HG02981 (cell line): Measurements from ENCODE around the gene MPDU1.
A peak's percentile ranks its signal among the peaks of the same experiment; 100 is the strongest.
"Not testable (repeated sequence)": the region's sequence is repeated elsewhere in the genome, so short reads cannot be mapped to it uniquely, and the experiment has no call there.

ENCODE experiments used
- ATAC-seq: cut with Tn5 transposase; IDR thresholded peaks from one replicate; pipeline ENCODE4 v1.9.1; 2021; ENCODE audit warnings: mild to moderate bottlenecking, moderate library complexity; ENCODE audit not compliant: unreplicated experiment

MPDU1 gene

DNA sequence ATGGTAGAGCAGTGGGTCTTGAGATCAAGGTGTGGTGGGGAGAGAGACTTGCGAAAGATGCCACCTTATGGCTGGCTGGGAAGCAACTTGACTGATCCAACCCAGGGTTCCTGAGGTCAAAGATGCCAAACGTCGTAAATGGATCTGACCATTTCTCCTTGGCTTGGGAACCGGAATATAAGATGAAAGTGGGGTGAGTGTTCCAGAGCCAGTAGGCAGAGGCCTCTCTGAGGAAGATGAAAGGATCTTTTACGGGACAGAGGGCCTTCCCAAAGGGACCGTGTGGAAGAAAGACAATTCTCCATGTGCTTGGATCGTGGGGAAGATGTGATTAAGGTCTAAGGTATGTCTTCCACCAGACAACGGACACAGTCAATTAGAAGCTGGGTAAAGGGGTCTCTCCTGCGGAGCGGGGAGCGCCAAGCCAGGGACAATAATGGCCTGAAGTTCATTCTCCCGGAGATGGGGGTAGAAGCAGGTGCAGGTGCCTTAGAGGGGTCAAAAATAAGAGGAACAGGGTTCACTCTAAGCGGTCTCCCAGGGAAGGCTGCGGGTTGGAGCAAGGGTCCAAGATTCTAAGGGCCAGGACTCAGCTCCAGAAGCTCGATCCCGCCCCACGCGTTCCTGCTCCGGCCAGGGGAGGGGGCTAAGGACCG is 30.2 kb downstream of the MPDU1 start:
- ATAC-seq = no peak

DNA sequence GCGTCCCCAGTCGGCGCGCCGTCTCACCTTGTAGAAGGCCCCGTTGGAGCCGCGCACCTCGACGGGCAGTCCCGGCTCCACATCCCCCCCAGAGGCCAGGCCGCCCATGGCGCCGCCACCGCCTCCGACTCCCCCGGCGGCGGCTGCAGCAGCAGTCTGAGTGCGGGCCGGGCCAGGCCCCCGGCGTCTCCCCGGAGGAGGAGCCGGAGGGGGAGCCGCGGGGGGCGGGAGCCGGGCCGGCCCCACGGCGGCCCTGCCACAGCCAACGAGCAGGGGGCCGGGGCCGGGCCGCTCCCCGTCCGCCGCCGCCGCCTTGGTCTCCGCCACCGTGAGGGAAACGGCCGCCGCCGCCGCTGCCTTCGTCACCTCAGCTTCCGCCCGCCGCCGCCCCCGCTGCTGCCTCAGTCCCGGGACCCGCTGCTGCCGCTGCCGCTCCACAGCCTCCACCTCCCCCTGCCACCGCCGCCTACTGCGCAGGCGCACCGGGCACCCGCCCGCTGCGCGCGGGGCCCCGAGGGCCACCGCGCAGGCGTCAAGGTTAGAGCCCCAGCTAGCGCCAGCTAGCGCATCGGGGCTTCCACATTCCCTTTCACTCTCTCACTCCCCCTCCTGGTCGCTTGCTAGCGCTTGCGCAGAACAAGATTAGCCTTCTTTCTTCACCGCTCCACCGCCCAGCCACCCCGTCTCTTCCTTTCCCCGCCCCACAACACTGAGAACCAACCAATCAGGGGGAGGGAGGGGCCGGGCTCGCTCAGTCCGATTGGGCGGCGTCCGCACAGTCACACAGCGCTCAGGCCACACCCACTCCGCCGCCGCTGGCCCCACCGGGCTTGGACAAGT is 31.0 kb downstream of the MPDU1 start, which contains the start of gene FXR2:
FXR2 (minus strand) TSS at position 473 of the 840 bp plus-strand sequence; CDS start at position 108, 365 bp downstream.
- ATAC-seq = peak; percentile 85

- ATAC-seq = no peak
These were observed 31.7 kb downstream of the MPDU1 start for GRCh38 chr17:7615265-7615747.

- no peak for ATAC-seq
These were observed 35.0 kb downstream of the MPDU1 start for GRCh38 chr17:7618608-7619007.

GRCh38 chr17:7620835-7621234 is 37.2 kb downstream of the MPDU1 start:
- ATAC-seq = no peak

DNA sequence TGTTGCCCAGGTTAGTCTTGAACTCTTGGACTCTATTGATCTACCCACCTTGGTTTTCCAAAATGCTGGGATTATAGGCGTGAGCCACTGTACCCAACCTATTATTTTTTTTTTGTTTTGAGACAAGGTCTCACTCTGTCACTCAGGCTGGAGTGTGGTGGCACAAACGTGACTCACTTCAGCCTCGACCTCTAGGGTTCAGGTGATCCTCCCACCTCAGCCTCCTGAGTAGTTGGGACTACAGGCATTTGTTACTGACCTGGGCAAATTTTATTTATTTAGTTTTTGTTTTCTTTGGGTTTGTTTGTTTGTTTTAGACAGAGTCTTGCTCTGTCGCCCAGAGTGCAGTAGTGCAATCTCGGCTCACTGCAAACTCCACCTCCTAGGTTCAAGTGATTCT is 40.0 kb downstream of the MPDU1 start:
- ATAC-seq = no peak

DNA sequence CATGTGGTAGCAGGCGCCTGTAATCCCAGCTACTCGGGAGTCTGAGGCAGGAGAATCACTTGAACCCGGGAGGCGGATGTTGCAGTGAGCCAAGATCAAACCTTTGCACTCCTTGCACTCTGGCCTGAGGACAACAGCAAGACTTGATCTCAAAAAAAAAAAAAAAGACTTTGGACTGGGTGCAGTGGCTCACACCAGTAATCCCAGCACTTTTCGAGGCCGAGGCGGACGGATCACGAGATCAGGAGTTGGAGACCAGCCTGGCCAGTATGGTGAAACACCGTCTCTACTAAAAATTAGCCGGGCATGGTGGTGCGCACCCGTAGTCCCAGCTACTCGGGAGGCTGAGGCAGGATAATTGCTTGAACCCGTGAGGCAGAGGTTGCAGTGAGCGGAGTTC is 42.1 kb downstream of the MPDU1 start:
- ATAC-seq = not testable (repeated sequence)

DNA sequence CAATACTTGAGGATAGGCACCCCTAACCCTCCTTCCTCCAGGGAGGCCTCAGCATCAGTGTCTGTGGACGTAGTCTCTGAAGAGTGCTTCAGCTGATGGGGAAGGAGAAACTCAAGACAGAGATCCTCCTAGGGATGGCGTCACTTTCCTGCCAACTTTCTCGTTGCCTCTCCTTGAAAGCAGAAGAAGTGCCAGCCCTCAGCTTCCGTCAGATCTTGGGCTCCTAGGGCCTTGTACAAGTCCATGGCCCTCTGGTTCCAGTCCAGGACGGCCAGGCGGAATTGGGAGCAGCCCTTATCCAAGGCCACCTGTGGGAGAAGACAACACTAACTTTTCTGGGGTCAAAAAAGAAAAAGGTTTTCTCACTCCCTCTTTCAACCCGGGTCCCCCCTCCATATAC is 42.7 kb downstream of the MPDU1 start:
- ATAC-seq = no peak

GRCh38 chr17:7626956-7627249 is 43.3 kb downstream of the MPDU1 start:
- no peak for ATAC-seq

DNA sequence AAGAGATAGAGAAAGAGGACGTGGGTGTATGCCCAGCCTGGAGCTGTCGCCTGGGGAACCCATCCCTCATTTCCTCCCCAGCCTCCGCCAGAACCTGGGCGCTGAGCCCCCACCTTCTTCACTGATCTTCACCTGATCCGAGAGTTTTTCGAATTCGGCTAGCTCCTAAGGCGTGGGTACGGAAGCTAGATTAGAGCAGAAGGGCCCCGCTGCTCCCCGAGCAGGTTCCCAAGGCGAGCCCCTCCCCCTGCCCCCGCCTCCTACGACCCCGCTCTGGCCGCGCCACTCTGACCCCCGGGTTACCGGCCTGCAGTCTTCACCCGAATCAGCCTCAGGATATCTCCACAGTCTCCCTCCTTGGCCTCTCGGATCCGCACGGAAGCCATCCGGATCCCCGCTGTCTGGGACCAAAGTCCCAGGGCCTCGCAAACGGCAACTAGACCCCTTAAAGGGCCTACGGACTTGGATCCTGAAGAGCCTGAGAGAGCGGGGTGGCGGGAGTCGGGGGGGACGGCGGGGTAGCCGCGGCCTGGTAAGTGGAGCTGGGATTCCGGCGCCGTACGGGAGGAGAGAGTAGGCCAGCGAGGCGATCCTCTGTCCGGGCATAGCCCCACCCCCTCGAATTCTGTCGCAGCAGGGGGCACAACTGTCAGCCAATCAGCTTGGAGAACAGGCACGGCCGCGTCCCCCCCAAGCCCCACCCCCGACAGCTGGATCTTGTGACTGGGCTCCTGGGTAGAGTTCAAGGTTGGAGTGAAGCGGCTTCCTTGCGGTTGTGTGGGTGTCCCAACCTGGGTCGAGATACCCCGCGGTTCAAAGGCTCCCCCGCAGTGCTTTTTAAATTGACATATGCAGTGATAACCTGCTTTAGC is 43.8 kb downstream of the MPDU1 start, which contains the start of gene SAT2:
SAT2 (minus strand) TSS at position 572 of the 872 bp plus-strand sequence; CDS start at position 386, 186 bp downstream.
- peak; percentile 87 for ATAC-seq

DNA sequence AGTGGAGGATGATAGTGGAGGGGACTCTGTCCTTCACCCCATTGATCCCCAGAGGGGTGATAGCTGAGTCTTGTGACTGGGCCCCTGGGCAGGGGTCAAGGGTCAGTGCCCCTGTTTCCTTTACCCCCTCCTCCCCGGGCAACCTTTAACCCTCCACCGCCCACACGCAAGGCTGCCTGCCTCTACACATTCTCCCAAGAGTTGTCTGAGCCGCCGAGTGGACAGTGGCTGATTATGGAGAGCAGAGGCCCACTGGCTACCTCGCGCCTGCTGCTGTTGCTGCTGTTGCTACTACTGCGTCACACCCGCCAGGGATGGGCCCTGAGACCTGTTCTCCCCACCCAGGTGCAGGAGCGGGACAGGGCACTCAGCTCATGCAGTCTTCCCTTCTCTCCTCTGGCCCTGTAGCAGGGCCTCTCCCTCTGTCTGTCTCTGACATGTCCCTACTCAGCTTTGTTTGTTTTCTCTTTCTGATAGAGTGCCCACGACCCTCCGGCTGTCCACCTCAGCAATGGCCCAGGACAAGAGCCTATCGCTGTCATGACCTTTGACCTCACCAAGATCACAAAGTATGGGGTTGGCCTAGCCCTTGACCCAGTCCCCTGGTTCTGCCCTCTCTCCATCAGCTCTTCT is 46.4 kb downstream of the MPDU1 start, which contains the start of gene SHBG:
SHBG (plus strand) TSS at position 197 of the 633 bp plus-strand sequence; CDS start at position 235, 38 bp downstream.
- no peak for ATAC-seq

GRCh38 chr17:7631398-7632380 is 48.0 kb downstream of the MPDU1 start:
- no peak for ATAC-seq

DNA sequence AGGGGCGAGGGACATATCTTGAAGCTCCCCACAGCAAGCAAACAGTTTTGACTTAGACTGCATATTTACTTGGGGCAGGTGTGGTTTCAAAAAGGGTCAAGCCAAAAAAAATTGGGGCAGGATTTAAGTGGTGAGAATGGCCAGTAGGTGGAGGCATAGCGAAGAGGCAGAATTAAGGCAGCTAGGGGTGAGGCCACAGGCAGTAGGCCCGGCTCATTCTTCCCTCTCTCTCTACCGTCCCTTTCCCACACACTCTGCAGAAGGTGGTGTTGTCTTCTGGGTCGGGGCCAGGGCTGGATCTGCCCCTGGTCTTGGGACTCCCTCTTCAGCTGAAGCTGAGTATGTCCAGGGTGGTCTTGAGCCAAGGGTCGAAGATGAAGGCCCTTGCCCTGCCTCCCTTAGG is 48.8 kb downstream of the MPDU1 start:
- no peak for ATAC-seq

- ATAC-seq = no peak
These were observed 49.4 kb downstream of the MPDU1 start for GRCh38 chr17:7633093-7633492.

DNA sequence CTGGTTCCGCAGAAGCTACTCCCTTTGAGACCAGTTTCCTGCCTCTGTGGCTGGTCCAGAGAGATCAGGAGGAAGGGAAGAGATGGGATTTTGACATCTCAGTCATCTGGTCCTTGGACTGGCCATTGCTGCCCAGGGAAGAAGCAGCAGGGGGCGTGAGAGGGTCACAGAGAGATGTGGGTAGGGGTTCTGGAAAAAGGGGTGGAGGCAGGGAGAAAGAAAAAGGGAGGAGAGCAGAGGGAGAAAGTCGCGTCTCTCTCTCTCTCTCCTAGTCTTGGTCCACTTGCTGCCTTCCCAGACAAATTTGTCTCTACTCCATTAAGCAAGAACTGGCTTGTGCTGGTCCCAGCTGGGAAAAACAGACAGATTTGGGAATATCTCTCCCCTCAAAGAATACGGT is 50.7 kb downstream of the MPDU1 start:
- ATAC-seq = no peak

GRCh38 chr17:7636163-7636562 is 52.5 kb downstream of the MPDU1 start:
- ATAC-seq = no peak
